ENCODE results near the gene COX8C. TPM values are rescaled to one million over a fixed set of nuclear protein-coding genes. Genes with fewer than 3 reads are reported as not detected.
"Not testable (repeated sequence)": the region's sequence is repeated elsewhere in the genome, so short reads cannot be mapped to it uniquely, and the experiment has no call there.

COX8C gene
- total RNA-seq, 1 experiment from 2014 or later = not detected

GRCh38 chr14:93368996-93369712, 22.2 kb downstream of the COX8C start:
- H3K9me2 ChIP-seq (replicated peaks; ENCODE audit: insufficient read depth, low read length) = no peaks in the 10 kb centered on the region
- H3K9ac ChIP-seq (ENCODE audit: low read length) = no peak overlapping the region
- no peak for DNase-seq
- no peaks in the 10 kb centered on the region for H3K36me3 ChIP-seq (ENCODE audit: insufficient read depth, low read length)
- no peak overlapping the region for H3K4me2 ChIP-seq (ENCODE audit: low read depth, low read length, poor library complexity, severe bottlenecking)
- H3K9me3 ChIP-seq (ENCODE audit: low read length) = no peaks in the 10 kb centered on the region
- 0 out of 2 replicates have a peak, but pooled peaks cover 2% of the 10 kb centered on the region for H3K27me3 ChIP-seq (ENCODE audit: low read length)
- no peak overlapping the region for H3K4me3 ChIP-seq (ENCODE audit: low read length)
- no peak overlapping the region for H3K27ac ChIP-seq (ENCODE audit: low read length)
- peaks cover 8% of the 10 kb centered on the region for H3K4me1 ChIP-seq (ENCODE audit: low read length)
- H2AFZ ChIP-seq (ENCODE audit: low read length) = no peak overlapping the region
- H4K20me1 ChIP-seq (ENCODE audit: insufficient read depth, low read depth, low read length) = no peaks in the 10 kb centered on the region
- H3K79me2 ChIP-seq (ENCODE audit: low read length) = no peaks in the 10 kb centered on the region

DNA sequence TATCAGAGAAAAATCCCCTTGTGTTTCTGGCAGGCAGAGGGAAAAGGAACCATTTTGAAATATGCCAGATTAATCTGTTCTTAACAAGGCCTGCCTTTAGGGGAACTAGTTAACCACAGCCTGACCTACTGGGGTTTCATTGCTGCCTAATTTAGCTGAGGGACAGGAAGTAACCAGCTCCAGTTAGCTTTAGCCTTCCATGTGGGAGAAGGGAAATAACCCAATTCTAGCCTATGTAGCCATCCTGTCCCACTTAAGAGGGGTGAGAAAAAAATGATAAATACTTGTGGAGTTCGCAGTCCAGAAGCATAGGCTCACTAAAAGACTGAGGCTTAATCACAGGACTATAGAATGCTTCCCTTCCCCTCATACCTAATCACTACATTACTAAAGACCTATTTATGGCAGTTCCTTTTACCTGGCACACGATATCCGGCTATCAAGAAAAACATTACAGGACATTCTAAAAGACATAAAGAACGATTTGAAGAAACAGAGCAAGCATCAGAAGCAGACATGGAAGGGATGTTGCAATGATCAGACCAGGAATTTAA, 22.8 kb downstream of the COX8C start:
- 0 out of 2 replicates have a peak, but pooled peaks cover 2% of the 10 kb centered on the region for H3K27me3 ChIP-seq (ENCODE audit: low read length)
- no peaks in the 10 kb centered on the region for H3K9me2 ChIP-seq (replicated peaks; ENCODE audit: insufficient read depth, low read length)
- no peak for DNase-seq
- no peak overlapping the region for H3K4me3 ChIP-seq (ENCODE audit: low read length)
- peaks cover 8% of the 10 kb centered on the region for H3K4me1 ChIP-seq (ENCODE audit: low read length)
- no peak overlapping the region for H3K9ac ChIP-seq (ENCODE audit: low read length)
- H3K9me3 ChIP-seq (ENCODE audit: low read length) = no peaks in the 10 kb centered on the region
- no peaks in the 10 kb centered on the region for H4K20me1 ChIP-seq (ENCODE audit: insufficient read depth, low read depth, low read length)
- H3K4me2 ChIP-seq (ENCODE audit: low read depth, low read length, poor library complexity, severe bottlenecking) = no peak overlapping the region
- no peak overlapping the region for H3K27ac ChIP-seq (ENCODE audit: low read length)
- H3K36me3 ChIP-seq (ENCODE audit: insufficient read depth, low read length) = no peaks in the 10 kb centered on the region
- H2AFZ ChIP-seq (ENCODE audit: low read length) = no peak overlapping the region
- H3K79me2 ChIP-seq (ENCODE audit: low read length) = no peaks in the 10 kb centered on the region

DNA sequence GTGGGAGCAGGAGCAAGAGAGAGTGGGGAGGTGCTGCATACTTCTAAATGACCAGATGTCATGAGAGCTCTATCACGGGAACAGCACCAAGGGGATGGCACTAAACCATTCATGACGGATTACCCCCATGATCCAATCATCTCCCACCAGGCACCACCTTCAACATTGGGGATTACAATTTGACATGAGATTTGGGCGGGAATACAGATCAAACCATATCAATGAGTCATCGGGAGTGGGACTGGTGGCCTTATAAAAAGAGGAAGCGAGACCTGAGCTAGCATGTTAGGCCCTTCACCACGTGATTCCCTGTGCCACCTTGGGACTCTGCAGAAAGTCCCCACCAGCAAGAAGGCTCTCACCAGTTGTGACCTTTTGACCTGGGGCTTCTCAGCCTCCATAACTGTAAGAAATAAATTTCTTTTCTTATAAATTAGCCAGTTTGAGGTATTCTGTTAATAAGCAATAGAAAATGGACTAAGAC, 28.7 kb downstream of the COX8C start:
- DNase-seq = peak; percentile 86
- Histone ChIP-seq H3K79me2 (ENCODE audit: low read length) (no peaks in the 10 kb centered on the region), H3K9ac (ENCODE audit: low read length) (no peak overlapping the region), H3K9me3 (ENCODE audit: low read length) (no peaks in the 10 kb centered on the region), H3K36me3 (ENCODE audit: insufficient read depth, low read length) (no peaks in the 10 kb centered on the region), H3K27ac (ENCODE audit: low read length) (no peak overlapping the region), H3K4me3 (ENCODE audit: low read length) (no peak overlapping the region), H2AFZ (ENCODE audit: low read length) (peak overlapping the region; percentile 56; the same call in 1 of the 2 replicates), H3K4me2 (ENCODE audit: low read depth, low read length, poor library complexity, severe bottlenecking) (no peak overlapping the region), H4K20me1 (ENCODE audit: insufficient read depth, low read depth, low read length) (no peaks in the 10 kb centered on the region), H3K4me1 (ENCODE audit: low read length) (peaks cover 10% of the 10 kb centered on the region), H3K27me3 (ENCODE audit: low read length) (no peaks in the 10 kb centered on the region), H3K9me2 (replicated peaks; ENCODE audit: insufficient read depth, low read length) (no peaks in the 10 kb centered on the region)

DNA sequence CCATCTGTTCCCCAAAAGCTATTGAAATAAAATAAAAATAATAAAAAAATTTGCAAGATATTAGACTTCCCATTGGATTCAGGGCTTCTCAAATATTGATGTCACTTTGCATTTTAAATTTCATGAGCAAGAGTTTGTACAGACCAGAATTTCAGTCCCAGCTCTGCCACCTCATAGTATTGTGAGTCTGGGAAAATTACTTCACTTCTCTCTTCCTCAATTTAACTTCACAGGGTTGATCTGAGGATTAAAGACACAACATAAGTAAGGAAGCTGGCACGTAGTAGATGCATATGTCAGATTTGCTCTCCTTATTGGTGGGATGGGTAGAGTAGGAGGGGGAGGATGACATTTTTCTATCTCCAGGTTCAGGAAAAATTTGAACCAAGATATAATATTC, 32.8 kb downstream of the COX8C start:
- no peaks in the 10 kb centered on the region for H3K27me3 ChIP-seq (ENCODE audit: low read length)
- no peaks in the 10 kb centered on the region for H3K9me3 ChIP-seq (ENCODE audit: low read length)
- H3K27ac ChIP-seq (ENCODE audit: low read length) = no peak overlapping the region
- no peak overlapping the region for H3K4me3 ChIP-seq (ENCODE audit: low read length)
- peaks cover 10% of the 10 kb centered on the region for H3K4me1 ChIP-seq (ENCODE audit: low read length)
- no peak overlapping the region for H2AFZ ChIP-seq (ENCODE audit: low read length)
- H3K9ac ChIP-seq (ENCODE audit: low read length) = no peak overlapping the region
- H3K79me2 ChIP-seq (ENCODE audit: low read length) = no peaks in the 10 kb centered on the region
- H3K36me3 ChIP-seq (ENCODE audit: insufficient read depth, low read length) = no peaks in the 10 kb centered on the region
- H4K20me1 ChIP-seq (ENCODE audit: insufficient read depth, low read depth, low read length) = no peaks in the 10 kb centered on the region
- no peak overlapping the region for H3K4me2 ChIP-seq (ENCODE audit: low read depth, low read length, poor library complexity, severe bottlenecking)
- no peak for DNase-seq
- H3K9me2 ChIP-seq (replicated peaks; ENCODE audit: insufficient read depth, low read length) = no peaks in the 10 kb centered on the region

DNA sequence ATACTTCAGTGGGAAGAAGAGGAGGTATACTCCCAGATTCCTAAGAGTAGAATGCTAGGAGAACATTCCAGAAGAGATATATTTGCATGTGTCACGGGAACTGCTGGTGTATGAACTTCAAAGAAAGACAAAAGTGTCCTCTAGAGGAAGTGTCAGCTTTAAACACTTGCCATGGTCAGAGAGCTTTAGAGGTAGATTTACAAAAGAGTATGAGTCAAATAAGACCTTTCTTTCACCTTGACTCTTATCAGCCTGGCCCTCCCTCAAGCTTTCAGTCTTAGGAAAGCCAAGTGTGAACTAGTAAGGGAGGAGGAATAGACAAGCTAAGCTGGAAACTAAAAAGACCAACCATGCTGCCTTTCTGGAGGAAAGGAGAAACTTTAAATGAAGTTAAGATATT, 34.7 kb downstream of the COX8C start:
- Histone ChIP-seq H3K79me2 (ENCODE audit: low read length) (no peaks in the 10 kb centered on the region), H4K20me1 (ENCODE audit: insufficient read depth, low read depth, low read length) (no peaks in the 10 kb centered on the region), H3K9me2 (replicated peaks; ENCODE audit: insufficient read depth, low read length) (no peaks in the 10 kb centered on the region), H3K4me3 (ENCODE audit: low read length) (no peak overlapping the region), H3K4me1 (ENCODE audit: low read length) (no peaks in the 10 kb centered on the region), H3K9ac (ENCODE audit: low read length) (no peak overlapping the region), H3K4me2 (ENCODE audit: low read depth, low read length, poor library complexity, severe bottlenecking) (no peak overlapping the region), H3K27me3 (ENCODE audit: low read length) (no peaks in the 10 kb centered on the region), H3K36me3 (ENCODE audit: insufficient read depth, low read length) (no peaks in the 10 kb centered on the region), H2AFZ (ENCODE audit: low read length) (no peak overlapping the region), H3K27ac (ENCODE audit: low read length) (no peak overlapping the region), H3K9me3 (ENCODE audit: low read length) (no peaks in the 10 kb centered on the region)
- no peak for DNase-seq

DNA sequence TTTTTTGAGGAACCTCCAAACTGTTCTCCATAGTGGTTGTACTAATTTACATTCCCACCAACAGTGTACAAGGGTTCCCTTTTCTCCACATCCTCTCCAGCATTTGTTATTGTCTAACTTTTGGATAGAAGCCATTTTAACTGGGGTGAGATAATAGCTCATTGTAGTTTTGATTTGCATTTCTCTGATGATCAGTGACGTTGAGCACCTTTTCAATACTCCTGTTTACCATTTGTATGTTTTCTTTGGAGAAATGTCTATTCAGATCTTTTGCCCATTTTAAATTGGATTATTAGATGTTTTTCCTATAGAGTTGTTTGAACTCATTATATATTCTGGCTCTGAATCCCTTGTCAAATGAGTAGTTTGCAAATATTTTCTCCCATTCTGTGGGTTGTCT, 37.3 kb downstream of the COX8C start:
- H3K4me3 ChIP-seq (ENCODE audit: low read length); H3K4me2 ChIP-seq (ENCODE audit: low read depth, low read length, poor library complexity, severe bottlenecking); H3K4me1 ChIP-seq (ENCODE audit: low read length); DNase-seq; H2AFZ ChIP-seq (ENCODE audit: low read length); H3K9me3 ChIP-seq (ENCODE audit: low read length); H3K27ac ChIP-seq (ENCODE audit: low read length); H3K27me3 ChIP-seq (ENCODE audit: low read length); H3K9ac ChIP-seq (ENCODE audit: low read length); H3K79me2 ChIP-seq (ENCODE audit: low read length); H4K20me1 ChIP-seq (ENCODE audit: insufficient read depth, low read depth, low read length); H3K9me2 ChIP-seq (replicated peaks; ENCODE audit: insufficient read depth, low read length); H3K36me3 ChIP-seq (ENCODE audit: insufficient read depth, low read length): not testable (repeated sequence)

DNA sequence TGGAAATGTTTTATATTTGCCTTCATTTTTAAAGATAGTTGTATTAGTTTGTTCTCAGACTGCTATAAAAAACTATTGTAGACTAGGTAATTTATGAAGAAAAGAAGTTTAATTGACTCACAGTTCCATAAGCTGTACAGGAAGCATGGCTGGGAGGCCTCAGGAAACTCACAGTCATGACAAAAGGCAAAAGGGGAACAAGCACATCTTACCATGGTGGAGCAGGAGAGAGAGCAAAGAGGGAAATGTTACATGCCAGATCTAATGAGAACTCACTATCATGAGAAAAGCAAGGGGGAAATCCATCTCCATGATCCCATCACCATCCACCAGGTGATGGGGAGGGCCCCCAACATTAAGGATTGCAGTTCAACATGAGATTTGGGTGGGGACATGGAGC, 48.2 kb downstream of the COX8C start:
- no peak for DNase-seq
- no peak overlapping the region for H3K4me3 ChIP-seq (ENCODE audit: low read length)
- no peaks in the 10 kb centered on the region for H3K27me3 ChIP-seq (ENCODE audit: low read length)
- H3K36me3 ChIP-seq (ENCODE audit: insufficient read depth, low read length) = no peaks in the 10 kb centered on the region; the same call in 1 of the 2 replicates
- H3K79me2 ChIP-seq (ENCODE audit: low read length) = no peaks in the 10 kb centered on the region
- no peak overlapping the region for H2AFZ ChIP-seq (ENCODE audit: low read length)
- no peak overlapping the region for H3K27ac ChIP-seq (ENCODE audit: low read length)
- H3K9me2 ChIP-seq (replicated peaks; ENCODE audit: insufficient read depth, low read length) = 0 out of 2 replicates have a peak, but pooled peaks cover 4% of the 10 kb centered on the region
- peaks cover 14% of the 10 kb centered on the region for H3K9me3 ChIP-seq (ENCODE audit: low read length)
- H3K4me2 ChIP-seq (ENCODE audit: low read depth, low read length, poor library complexity, severe bottlenecking) = no peak overlapping the region
- H3K4me1 ChIP-seq (ENCODE audit: low read length) = no peaks in the 10 kb centered on the region
- no peaks in the 10 kb centered on the region for H4K20me1 ChIP-seq (ENCODE audit: insufficient read depth, low read depth, low read length)
- no peak overlapping the region for H3K9ac ChIP-seq (ENCODE audit: low read length)

- Histone ChIP-seq H3K4me1 (ENCODE audit: low read length) (no peaks in the 10 kb centered on the region), H3K9ac (ENCODE audit: low read length) (no peak overlapping the region), H2AFZ (ENCODE audit: low read length) (no peak overlapping the region), H3K4me2 (ENCODE audit: low read depth, low read length, poor library complexity, severe bottlenecking) (no peak overlapping the region), H3K36me3 (ENCODE audit: insufficient read depth, low read length) (no peaks in the 10 kb centered on the region; the same call in 1 of the 2 replicates), H3K79me2 (ENCODE audit: low read length) (no peaks in the 10 kb centered on the region), H3K9me3 (ENCODE audit: low read length) (peaks cover 14% of the 10 kb centered on the region), H3K27ac (ENCODE audit: low read length) (no peak overlapping the region), H3K27me3 (ENCODE audit: low read length) (no peaks in the 10 kb centered on the region), H3K4me3 (ENCODE audit: low read length) (no peak overlapping the region), H3K9me2 (replicated peaks; ENCODE audit: insufficient read depth, low read length) (0 out of 2 replicates have a peak, but pooled peaks cover 4% of the 10 kb centered on the region), H4K20me1 (ENCODE audit: insufficient read depth, low read depth, low read length) (no peaks in the 10 kb centered on the region)
- no peak for DNase-seq
Observed at GRCh38 chr14:93396456-93396855, 49.5 kb downstream of the COX8C start.
